ENCODE results near the gene SLC7A1.

Gene SLC7A1

DNA sequence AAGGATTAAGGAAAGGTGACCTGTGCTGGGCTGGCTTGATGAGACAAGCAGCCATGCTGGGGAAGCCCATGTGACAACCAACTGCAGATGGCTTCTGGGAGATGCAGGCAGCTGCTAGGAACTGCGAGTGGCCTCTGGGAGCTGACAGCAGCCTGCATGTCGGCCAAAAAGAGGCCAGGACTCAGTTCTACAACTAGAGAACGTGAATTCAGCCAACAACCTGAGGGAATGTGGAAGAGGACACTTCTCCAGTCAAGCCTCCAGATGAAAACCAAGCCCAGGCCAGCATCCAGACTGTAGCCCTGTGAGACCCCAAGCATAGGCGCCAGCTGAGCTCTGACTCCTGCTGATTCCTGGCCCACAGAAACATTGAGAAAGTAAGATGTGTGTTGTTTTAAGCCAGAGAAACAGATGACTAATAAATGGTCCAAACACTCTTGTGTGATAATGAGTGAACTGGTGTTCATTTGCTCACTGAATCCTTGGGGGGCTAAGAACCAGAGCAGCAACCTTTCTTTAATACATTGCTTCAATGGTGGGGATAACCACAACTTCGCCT lies 45.0 kb downstream of the SLC7A1 start:
- no peak for DNase-seq

DNA sequence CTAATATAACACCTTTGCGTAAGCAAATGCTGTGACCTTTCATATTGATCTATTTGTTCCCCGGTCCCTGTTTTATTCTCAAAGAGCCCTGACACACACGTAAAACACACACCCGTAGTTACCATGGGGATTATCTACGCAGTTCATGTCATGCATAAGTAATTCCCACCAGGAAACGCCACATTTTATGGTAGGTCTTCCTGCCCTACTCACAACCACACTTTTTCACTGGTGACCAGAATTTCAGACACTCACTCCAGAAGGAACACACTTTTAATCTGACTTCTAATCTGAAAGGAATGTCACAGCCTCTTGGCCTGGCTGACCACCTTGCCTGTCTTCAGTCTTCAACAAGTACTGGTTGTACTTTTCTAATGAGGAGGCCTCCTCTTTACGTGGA lies 46.8 kb downstream of the SLC7A1 start:
- no peak for DNase-seq

DNA sequence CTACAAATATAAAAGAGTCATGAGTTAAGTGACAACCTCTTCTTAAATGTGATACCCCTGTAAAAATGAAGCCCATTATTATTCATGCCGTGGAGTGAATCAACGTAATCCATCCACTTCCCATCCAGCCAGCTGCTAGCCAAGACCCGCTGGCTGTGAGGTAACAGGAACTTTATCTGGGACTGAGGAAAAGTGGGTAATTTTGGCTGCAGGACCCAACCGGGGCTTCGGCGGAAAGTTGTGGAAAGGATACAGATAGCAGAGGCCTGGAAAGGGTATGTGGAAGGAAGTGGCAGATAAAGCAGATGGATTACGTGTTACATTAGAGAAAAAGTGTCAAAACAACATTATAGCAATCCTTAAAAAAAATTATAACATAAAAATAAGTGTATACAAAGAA lies 48.3 kb downstream of the SLC7A1 start:
- no peak for DNase-seq

DNA sequence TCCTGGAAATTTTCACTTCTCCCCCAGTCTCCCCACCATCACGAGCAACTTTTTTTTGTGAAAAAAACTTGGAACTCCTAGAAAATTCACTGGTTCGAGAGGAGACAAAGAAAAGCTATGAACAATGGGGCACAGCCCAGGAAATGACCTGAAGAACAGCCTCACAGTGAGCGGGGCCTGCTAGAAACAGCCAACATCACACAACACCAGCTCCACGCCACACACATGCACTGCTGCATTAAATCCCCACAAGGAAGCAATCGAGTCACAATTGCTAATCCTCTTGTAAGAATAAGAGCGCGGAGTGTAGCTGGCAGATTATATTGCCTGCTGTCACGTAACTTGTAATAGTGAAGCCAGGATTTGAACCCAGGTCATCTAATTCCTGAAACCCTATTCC lies 48.8 kb downstream of the SLC7A1 start:
- DNase-seq: no peak

DNA sequence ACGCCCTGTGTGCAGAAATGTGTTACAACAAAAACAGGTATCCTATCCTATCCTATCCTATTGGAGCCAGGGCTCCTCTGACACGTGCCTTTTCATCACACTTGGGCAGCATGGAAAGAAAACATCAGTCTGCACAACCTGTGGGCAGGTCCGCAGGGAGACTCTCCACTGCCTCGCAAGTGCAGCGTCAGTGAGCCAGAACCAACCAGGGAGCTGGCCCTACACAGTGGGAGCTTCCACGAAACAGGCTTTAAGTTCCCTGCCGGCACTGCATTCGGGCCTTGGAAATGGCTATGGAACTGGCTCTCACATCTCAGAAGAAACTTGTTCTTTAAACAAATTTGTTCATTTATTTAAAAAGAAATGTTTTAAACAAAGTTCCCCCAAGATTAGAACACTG lies 49.5 kb downstream of the SLC7A1 start:
- DNase-seq: no peak

DNA sequence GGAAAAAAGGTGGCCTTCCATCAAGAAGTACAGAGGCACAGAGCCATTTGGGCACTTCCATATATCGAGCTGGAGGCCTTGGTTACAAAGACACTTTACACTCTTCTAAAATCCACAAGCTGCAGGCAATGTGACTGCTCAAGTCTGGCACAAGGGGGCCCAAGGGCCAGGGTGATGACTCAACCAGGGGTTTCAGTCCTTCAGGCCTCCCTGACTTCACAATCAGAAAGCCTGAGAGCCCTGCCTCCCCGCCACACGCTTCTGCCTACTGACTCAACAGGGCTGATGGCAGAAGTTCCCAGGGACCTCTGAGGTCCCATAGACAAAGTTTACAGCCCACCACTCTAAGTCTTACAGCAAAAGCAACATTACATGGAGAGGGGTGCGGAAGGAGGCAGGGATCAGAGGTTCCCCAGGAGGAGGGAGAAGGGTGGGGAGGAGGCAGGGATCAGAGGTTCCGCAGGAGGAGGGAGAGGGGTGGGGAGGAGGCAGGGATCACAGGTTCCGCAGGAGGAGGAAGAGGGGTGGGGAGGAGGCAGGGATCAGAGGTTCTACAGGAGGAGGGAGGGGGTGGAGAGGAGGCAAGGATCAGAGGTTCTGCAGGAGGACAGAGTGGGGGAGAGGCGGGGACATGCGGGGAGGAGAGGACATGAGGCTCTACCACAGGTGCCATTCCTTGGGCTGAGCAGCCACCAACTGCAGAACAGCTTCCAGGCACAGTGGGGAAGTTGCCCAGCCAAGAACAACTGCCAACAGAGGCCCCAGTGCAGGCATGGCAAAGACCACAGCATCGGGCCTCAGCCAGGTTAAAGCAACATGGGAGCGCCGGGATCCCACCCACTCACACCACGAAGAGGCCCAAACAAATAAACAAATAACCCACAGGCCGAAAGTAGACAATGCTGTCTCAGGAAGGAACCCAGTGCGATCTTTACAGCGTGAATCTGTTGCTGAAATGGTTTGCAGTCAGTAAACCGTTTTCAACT lies 52.0 kb downstream of the SLC7A1 start:
- DNase-seq: peak; percentile 64 to 78

DNA sequence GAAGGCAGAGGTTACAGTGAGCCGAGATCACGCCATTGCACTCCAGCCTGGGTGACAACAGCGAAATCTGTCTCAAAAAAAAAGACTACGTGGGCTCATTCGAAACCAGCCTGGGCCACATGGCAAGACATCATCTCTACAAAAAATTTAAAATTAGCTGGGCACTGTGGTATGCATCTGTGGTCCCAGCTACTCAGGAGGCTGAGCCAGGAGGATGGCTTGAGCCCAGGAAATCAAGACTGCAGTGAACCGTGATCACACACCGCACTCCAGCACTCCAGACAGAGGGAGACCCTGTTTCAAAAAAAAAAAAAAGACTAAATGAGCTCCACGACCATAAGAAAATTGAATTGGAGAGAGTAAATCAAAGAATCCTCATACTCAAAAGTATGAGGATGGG lies 53.1 kb downstream of the SLC7A1 start:
- no peak for DNase-seq

DNA sequence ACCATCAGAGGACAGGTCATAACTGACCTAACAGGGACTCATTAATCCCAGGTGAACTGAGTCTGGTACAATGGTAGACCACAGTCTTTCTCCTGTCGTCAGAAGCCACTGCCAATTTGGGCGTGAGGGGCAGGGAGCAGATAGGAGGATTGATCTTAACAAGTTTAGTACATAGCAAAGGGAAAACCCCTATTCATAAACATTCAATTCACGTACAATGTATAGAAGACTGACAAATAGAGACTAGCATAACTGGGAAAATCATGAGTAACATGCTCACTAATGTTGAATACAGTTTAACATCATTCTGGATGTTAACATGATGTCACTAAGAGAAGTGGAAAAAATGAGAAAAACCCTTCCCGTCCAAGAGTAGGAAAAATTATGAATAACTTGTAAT lies 54.1 kb downstream of the SLC7A1 start:
- DNase-seq: peak; percentile 10 to 26

DNA sequence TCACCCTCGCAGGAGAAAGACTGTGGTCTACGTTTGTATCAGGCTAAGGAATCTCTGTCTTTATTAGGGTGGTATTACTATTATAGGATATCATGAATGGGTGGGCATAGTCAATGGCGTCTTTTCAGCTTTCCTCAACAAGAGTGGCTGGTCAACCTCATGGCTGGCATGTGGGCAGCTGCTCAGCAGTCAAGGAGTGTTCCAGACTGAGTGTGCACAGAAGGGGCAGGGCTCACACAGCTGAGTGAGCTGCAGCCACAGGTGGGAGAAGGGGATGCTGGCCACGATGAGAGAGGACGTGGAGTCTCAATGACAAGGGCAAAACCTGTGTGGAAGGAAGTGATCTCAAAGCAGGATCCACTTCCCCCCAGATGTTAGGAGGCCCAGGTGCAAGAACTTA lies 54.7 kb downstream of the SLC7A1 start:
- no peak for DNase-seq

DNA sequence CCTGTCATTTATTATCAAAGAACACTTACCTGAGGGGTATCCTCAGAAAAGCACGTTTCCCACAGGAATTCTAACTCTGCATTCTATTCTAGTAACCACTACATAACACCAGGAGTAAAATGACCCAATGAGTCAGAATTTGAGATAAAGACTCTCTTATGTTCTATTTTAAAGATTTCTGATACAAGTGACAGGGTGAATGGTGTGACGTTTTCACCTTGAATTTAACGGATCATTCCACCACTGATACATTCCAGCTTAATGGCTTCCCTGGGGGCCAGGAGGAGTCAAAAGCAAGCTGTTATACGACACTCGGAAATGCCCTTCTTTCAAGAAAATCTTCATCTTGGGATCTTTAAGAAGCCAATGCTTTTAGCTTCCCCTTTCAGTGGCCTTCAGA lies 55.2 kb downstream of the SLC7A1 start:
- no peak for DNase-seq

DNA sequence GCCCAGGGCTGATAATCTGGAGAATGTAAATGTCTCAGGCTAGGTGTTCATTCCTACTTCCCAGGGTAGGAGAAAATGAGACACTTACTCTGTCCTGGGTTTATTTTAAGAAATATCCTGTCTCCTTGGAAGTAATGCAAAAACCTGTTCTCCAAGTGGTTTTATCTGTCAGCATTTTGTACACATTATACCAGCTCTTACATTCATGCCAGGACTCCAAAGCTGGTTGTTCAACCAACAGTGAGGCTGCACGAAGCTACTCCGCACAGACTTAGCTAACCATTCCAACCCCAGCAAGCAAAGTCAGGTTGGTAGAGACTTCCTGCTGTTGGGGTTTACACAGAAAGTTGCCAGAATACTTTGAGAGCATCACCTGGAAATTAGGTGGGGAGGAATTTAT lies 55.6 kb downstream of the SLC7A1 start:
- no peak for DNase-seq

DNA sequence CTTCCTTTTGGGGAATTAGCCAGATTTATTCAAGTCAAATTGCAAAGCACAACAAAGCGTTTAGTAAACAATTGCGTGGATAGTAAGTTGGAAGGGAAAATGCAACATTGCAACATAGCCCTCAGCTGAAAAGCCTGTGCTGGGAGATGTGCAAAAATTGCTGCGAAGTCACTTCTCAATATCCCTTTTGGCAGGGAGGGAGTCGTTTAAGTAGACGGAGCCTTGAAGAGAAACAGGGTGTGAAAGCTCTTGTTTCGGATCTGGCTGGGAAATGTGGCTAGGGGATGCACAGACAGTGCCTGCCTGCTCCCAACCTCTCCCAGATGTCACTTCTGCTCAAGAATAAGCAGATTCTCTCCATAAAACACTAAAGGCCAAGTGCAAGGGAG lies 56.8 kb downstream of the SLC7A1 start:
- DNase-seq: no peak

DNA sequence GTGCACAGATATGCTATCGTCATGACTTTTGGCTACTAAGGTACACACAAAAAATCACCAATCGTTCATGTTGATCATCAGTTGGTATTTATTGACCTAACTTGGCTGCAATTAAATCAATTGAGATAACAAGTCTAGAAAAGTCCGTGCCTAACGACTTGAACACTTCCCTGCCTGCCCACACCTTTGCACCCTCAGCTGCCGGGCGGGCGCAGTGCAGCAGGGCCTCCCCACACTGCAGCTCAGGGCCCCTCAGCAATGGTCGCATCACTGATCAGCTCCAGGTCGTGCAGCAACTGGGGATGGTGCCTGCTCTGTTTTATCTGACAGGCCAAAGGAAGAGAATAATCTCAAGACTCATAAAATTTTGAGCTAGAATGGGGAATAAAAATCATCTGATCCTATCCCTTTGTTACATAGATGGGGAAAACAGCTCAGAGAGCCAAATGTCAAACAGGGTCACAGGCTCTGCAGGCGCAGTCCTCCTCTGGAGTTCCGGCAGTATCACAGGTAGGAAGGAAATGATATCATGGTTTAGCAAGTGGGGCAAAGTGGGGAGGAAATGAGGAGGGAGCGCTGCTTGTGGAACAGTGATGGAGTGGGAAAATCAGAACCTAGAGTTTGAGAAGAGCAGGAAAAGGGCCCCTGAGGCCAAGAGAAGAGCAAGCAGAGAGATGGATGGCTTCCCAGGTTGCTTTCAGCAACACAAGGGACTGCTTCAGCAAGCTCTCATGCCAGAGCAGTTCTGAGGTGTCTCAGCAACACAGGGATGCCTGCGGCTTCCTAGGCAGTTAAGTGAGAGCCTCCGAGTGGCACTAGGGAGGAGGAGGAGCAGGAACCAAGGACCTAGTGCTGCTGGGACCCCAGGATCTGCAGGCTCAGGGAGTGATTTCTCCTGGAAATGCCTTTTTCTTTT lies 57.5 kb downstream of the SLC7A1 start:
- no peak for DNase-seq

DNA sequence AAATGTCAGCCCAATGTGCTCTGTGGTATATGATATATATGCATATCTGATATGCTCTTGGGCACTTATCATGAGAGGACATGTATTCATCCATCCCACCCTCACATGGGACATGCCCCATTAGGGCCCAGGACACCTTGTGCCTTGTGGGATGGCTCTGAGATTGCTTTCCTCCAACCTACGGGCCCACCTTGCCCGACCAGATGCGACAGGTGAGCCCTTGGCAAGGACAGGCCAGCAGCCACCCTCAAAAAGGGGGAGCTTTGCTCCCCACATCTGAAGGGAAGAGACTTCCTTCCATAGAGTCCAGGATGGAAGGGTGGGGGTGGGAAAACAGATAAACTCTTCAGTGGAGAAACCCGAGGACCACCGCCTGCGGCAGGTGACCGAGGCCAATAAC lies 58.6 kb downstream of the SLC7A1 start:
- DNase-seq: no peak

DNA sequence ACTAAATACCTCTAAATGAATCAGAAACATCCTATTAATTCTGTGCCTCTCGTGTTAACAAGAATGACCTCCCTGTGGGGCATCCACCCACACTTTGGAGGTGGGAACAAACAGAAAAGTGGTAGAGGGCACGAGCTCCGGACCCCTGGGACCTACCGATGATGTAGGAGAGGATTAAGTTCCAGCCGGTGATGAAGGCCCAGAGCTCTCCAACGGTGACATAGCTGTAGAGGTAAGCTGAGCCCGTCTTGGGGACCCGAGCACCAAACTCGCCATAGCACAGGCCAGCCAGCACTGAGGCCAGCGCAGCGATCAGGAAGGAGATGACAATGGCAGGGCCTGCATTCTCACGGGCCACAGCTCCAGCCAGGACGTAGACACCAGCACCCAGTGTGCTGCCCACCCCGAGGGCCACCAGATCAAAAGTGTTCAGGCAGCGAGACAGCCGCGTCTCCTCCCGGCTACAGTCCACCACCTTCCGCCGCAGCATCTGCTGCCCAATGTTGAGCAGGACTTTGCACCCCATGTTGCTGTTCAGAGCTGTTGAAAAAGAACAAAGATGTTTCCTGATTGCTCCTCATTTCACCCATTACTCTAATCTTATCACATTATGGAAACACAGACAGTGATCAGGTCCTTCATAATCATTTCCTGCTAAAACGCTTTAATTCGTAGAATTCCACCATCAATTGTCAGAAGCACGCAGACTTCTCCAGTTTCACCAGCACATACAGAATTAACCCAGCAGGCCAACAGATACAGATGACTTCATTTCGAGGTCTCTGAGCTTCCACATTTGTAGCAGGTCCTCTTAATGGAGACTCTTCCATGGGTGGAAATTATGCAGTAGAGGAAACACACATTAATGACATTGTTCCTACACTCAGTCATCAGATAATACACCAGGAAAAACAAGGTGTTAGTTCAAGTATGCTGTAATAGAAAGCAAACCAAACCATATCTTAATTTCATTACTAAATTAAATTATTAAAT lies 59.5 kb downstream of the SLC7A1 start:
- no peak for DNase-seq

DNA sequence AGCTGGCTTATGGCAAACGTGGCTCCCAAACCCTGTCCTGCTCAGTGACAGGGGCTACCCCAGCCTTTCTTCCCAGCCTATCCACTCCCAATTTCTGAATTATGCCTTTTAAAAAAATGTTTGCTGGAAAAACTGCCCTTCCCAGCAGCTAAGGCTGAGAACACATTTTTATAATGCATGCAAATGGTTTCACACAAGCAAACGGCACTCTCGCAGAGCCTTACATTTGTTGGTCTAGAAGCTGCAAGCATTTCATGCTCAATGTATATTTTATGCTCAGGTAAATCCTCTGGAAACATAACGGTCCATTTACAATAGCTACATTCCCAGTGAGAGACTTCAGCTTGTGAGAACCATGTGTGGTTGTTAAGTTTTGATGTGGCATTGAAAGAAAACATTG lies 61.4 kb downstream of the SLC7A1 start:
- no peak for DNase-seq

DNA sequence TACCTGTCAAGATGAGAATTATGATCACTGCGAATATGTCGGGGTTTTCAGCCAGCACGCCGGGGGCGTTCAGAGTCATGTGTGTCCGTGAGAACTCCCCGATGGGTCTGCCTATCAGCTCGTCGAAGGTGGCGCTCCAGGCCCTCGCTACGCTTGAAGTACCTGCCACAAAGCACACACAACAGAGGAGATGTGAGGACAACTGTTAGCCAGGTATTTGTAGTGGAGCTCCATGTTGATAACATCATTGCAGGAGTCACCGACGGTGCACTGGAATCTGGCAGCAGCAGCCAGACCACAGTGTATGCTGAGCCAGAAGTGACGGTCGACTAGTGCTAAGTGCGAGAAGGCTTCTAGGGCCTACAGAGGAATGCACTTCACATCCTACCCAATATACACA lies 62.7 kb downstream of the SLC7A1 start:
- DNase-seq: no peak

DNA sequence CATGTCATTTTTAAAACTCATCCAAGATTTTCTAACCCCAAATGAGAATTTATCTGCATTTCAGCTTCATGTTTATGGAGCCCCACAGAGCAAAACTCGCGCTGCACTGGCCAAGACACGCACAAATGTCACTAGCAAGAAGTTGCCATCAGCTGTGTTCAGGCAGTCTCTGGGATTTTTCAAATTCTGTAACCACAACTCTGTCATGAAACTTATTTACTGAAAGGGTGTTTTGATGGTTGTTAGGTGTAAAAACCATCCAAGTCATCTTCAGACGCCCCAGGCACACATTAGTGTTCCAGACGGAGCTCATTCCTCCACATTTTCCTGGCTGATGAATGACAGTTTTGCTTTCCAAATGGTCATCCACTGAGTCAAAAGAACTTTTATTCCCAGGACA lies 63.4 kb downstream of the SLC7A1 start:
- DNase-seq: no peak

DNA sequence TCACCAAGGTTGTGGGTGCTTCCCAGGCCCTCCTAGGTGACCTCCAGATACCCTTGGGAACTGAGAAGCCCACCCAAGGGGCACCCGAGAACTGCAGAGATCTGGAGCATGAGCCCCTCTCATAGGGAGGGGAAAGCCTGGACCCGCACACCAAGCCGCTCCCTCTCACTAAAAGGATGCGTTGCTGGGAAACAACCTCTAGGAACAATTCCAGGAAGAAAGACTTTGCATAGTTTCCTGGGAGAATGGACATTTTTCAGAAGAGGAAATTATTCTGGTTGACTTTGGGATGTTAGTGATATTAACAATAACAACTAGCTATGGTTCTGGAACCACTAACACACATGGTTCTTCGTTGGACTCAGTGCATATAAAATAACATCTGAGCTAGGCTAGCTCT lies 64.6 kb downstream of the SLC7A1 start:
- no peak for DNase-seq

DNA sequence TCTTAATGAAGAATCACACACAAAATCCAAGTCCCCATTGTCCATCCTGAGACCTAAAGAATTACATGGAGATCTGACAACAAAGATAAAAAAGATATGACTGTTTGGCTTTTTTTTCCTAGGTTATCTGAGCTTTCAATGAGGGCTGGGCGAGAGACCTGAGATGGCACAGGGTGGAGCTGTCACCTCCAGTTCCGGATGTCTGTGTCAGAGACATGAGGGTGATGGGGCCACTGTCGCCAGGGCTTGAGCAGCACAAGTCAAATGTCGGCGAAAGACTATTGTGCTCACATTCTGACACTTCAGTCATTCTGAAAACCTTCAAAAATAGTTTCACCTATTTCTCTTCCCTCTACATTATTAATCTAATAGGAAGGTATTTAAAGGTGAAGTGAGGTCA lies 65.7 kb downstream of the SLC7A1 start:
- DNase-seq: no peak

DNA sequence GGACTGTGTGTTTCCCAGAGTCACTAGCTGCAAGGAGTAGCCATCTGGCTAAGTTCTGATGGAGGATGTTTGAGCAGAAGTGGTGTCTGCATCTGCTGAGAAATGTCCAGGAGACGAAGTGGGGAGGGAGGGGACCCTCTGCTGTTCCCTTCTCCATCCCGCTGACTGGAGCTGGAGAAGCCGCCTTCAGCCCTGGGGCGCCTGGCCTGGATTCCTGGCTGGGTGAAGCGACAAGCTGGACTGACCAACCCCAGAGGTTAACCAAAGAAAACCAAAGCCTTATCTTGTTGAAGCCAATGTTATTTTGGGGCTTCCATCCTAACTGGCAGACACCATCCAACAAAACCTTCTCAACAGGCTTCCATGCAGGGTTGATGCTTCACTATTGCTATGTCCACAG lies 67.6 kb downstream of the SLC7A1 start:
- no peak for DNase-seq

DNA sequence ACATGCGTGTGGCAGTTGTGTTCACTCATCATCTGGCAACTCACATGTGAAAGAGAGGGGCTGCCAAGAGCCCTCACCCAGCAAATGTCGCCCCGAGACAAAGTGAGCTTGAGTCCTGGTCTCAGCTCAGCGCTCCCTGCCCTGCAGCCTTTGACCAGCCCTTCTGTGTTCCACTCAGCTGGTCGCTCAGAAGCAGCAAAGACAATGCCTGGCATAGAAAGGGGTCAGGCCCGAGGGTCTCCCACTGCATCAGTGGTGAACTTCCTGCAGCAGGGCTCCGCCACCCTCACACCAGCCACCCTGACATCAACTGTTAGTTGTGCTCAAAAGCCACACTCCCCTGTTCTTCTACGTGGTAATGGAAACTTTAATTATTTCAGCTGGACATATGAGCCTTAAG lies 68.0 kb downstream of the SLC7A1 start:
- DNase-seq: no peak
